ENCODE measurements around the gene GTF2IRD1.
"Not testable (repeated sequence)": the region's sequence is repeated elsewhere in the genome, so short reads cannot be mapped to it uniquely, and the experiment has no call there.

GTF2IRD1 gene

GRCh38 chr7:74489997-74490945 is 36.6 kb downstream of the GTF2IRD1 start:
- Histone ChIP-seq H3K36me3 (ENCODE audit: control insufficient read depth, insufficient read depth, low read length) (peaks cover 4% of the 10 kb centered on the region), H3K9me3 (ENCODE audit: control insufficient read depth, low read length) (no peaks in the 10 kb centered on the region), H3K27ac (ENCODE audit: insufficient read depth, low read depth, low read length, poor library complexity, severe bottlenecking) (no peak overlapping the region), H3K4me1 (ENCODE audit: control insufficient read depth, insufficient read depth, low read length) (peaks cover 3% of the 10 kb centered on the region), H3K4me3 (ENCODE audit: insufficient read depth, low read depth, low read length) (no peak overlapping the region), H3K27me3 (ENCODE audit: control insufficient read depth, insufficient read depth, low read length, poor library complexity, severe bottlenecking) (no peaks in the 10 kb centered on the region)
- WGBS, 2 experiments: 93 to 95% methylated on average over 19 of the region's 19 CpGs

GRCh38 chr7:74491490-74491889 is 37.8 kb downstream of the GTF2IRD1 start:
- H3K27ac ChIP-seq (ENCODE audit: insufficient read depth, low read depth, low read length, poor library complexity, severe bottlenecking); H3K36me3 ChIP-seq (ENCODE audit: control insufficient read depth, insufficient read depth, low read length); H3K4me3 ChIP-seq (ENCODE audit: insufficient read depth, low read depth, low read length); H3K27me3 ChIP-seq (ENCODE audit: control insufficient read depth, insufficient read depth, low read length, poor library complexity, severe bottlenecking); H3K4me1 ChIP-seq (ENCODE audit: control insufficient read depth, insufficient read depth, low read length); H3K9me3 ChIP-seq (ENCODE audit: control insufficient read depth, low read length): not testable (repeated sequence)
- WGBS, 2 experiments: 93 to 95% methylated on average over 2 of the region's 2 CpGs

DNA sequence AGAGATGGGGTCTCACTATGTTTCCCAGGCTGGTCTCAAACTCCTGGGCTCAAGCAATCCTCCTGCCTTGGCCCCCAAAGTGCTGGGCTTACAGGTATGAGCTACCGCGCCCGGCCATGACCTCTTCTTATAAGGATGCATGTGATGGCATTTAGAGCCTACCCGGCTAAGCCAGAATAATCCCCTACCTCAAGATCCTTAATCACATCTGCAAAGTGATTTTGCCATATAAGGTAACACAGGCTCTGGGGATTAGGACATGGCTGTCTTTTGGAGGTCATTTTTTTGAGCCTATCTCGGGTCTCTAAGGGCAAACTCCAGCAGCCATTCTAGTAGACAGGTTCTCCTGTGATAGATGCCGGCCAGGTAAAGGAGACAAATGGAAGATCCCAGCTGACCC is 39.6 kb downstream of the GTF2IRD1 start:
- WGBS, 2 experiments: 92 to 95% methylated on average over 6 of the region's 6 CpGs
- H3K4me3 ChIP-seq (ENCODE audit: insufficient read depth, low read depth, low read length): no peak overlapping the region
- H3K4me1 ChIP-seq (ENCODE audit: control insufficient read depth, insufficient read depth, low read length): peaks cover 9% of the 10 kb centered on the region
- peaks cover 4% of the 10 kb centered on the region for H3K36me3 ChIP-seq (ENCODE audit: control insufficient read depth, insufficient read depth, low read length)
- H3K27me3 ChIP-seq (ENCODE audit: control insufficient read depth, insufficient read depth, low read length, poor library complexity, severe bottlenecking): no peaks in the 10 kb centered on the region
- no peak overlapping the region for H3K27ac ChIP-seq (ENCODE audit: insufficient read depth, low read depth, low read length, poor library complexity, severe bottlenecking)
- no peaks in the 10 kb centered on the region for H3K9me3 ChIP-seq (ENCODE audit: control insufficient read depth, low read length)

DNA sequence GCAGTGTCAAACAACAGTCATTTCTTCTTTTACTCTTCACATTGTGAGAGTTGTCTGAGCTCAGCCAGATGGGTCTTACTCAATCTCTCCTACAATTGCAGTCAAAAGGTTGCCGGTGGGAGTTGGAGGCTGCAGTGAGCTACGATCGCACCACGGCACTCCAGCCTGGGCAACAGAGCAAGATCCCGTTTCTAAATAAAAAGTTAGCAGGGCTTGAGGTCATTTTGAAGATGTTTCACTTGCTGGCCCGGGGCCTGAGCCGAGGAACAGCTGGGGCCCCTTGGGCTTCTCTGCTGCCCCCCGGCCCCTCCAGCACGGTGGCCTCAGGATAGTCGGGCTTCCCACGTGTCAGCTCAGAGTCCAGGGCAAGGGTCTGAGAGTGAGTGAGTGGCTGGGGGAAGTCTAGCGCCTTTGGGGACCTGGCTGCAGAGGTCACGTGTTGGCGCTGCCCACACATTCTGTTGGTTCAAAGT is 40.4 kb downstream of the GTF2IRD1 start:
- 94 to 97% methylated on average over 14 of the region's 14 CpGs for WGBS, 2 experiments
- Histone ChIP-seq H3K36me3 (ENCODE audit: control insufficient read depth, insufficient read depth, low read length) (peaks cover 4% of the 10 kb centered on the region), H3K4me1 (ENCODE audit: control insufficient read depth, insufficient read depth, low read length) (peaks cover 9% of the 10 kb centered on the region)

DNA sequence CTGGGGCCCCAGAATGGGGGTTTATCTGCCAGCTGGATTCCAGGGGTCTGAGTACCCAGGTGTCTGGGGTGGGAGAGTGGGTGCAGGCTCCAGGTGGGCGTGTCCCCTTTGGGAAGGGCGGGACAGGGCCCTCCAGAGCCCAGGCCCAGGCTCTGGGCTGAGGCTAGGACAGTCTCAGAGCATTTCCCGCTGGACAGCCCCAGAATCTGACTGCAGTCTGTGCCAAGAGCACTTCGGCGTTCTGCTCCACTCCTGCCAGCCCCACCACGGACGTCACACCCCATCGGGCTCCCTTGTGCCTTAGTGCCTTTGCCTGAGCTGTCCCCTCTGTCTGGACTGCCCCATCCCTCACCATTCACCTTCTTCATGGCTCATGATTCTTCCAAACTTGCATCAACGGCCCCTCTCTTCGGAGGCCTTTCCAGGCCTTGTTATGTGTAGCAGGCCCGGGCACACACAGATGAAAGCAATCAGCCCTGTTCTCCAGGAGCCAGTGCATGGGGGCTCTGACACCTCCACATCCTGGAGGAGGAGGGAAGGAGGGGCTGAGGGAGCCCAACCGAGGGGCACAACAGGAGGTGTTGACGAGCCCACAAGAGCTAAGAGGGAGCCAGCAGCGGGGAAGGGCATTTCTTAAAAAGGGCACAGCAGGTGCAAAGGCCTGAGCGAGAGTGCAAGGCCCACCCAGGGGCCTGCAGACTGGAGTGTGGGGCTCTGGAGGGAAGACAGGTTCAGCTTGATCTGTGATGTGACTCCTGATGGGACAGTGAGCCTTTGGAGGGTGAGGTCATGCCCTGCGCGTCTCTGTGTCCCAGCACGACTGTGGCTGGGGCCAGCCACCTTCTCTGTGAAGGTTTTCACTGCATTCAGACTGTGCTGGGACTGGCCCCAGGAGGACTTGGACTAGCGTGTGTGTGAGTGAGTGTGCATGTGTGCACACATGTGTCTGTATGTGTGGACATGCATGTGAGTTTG is 41.7 kb downstream of the GTF2IRD1 start:
- peaks cover 9% of the 10 kb centered on the region for H3K4me1 ChIP-seq (ENCODE audit: control insufficient read depth, insufficient read depth, low read length)
- no peaks in the 10 kb centered on the region for H3K27me3 ChIP-seq (ENCODE audit: control insufficient read depth, insufficient read depth, low read length, poor library complexity, severe bottlenecking)
- H3K4me3 ChIP-seq (ENCODE audit: insufficient read depth, low read depth, low read length): no peak overlapping the region
- H3K36me3 ChIP-seq (ENCODE audit: control insufficient read depth, insufficient read depth, low read length): peaks cover 4% of the 10 kb centered on the region
- 80 to 83% methylated on average over 19 of the region's 19 CpGs for WGBS, 2 experiments
- H3K27ac ChIP-seq (ENCODE audit: insufficient read depth, low read depth, low read length, poor library complexity, severe bottlenecking): no peak overlapping the region
- H3K9me3 ChIP-seq (ENCODE audit: control insufficient read depth, low read length): no peaks in the 10 kb centered on the region

More for the DNA sequence above, 40.4 kb downstream of the GTF2IRD1 start:
- Histone ChIP-seq H3K27me3 (ENCODE audit: control insufficient read depth, insufficient read depth, low read length, poor library complexity, severe bottlenecking) (no peaks in the 10 kb centered on the region), H3K9me3 (ENCODE audit: control insufficient read depth, low read length) (no peaks in the 10 kb centered on the region), H3K4me3 (ENCODE audit: insufficient read depth, low read depth, low read length) (no peak overlapping the region), H3K27ac (ENCODE audit: insufficient read depth, low read depth, low read length, poor library complexity, severe bottlenecking) (no peak overlapping the region)

DNA sequence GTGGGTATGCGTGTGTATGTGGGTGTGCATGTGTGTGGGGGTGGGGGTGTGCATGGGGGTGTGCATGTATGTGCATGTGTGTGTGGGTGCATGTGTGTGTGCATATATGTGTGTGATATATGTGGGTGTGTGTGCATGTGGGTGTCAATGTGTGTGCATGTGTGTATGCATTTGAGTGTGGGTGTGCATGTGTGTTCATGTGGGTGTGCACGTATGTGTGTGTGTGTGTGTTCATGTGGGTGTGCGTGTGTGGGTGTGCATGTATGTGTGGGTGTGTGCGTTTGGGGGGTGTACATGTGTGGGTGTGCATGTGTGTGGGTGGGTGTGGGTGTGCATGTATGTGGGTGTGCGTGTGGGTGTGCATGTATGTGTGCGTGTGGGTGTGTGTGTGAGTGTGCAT is 42.6 kb downstream of the GTF2IRD1 start:
- Histone ChIP-seq H3K27me3 (ENCODE audit: control insufficient read depth, insufficient read depth, low read length, poor library complexity, severe bottlenecking) (no peaks in the 10 kb centered on the region), H3K4me3 (ENCODE audit: insufficient read depth, low read depth, low read length) (no peak overlapping the region), H3K9me3 (ENCODE audit: control insufficient read depth, low read length) (no peaks in the 10 kb centered on the region), H3K27ac (ENCODE audit: insufficient read depth, low read depth, low read length, poor library complexity, severe bottlenecking) (no peak overlapping the region), H3K4me1 (ENCODE audit: control insufficient read depth, insufficient read depth, low read length) (peaks cover 9% of the 10 kb centered on the region), H3K36me3 (ENCODE audit: control insufficient read depth, insufficient read depth, low read length) (peaks cover 4% of the 10 kb centered on the region)
- 96 to 97% methylated on average over 6 of the region's 6 CpGs for WGBS, 2 experiments

DNA sequence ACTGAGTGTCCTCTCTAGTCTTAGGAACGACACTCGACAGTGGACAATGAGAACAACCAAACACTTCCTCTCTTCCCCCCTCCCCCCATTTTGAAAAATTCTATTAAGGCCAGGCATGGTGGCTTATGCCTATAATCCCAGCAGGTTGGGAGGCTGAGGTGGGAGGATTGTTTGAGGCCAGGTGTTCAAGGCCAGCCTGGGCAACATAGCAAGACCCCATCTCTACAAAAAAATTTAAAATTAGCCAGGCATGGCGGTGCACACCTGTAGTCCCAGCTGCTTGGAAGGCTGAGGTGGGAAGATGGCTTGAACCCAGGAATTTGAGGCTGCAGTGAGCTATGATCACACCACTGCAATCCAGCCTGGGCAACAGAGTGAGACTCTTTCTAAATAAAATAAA is 43.1 kb downstream of the GTF2IRD1 start:
- WGBS, 2 experiments: 88 to 91% methylated on average over 3 of the region's 3 CpGs
- not testable (repeated sequence) for H3K27me3 ChIP-seq (ENCODE audit: control insufficient read depth, insufficient read depth, low read length, poor library complexity, severe bottlenecking); H3K9me3 ChIP-seq (ENCODE audit: control insufficient read depth, low read length); H3K36me3 ChIP-seq (ENCODE audit: control insufficient read depth, insufficient read depth, low read length); H3K4me3 ChIP-seq (ENCODE audit: insufficient read depth, low read depth, low read length); H3K4me1 ChIP-seq (ENCODE audit: control insufficient read depth, insufficient read depth, low read length); H3K27ac ChIP-seq (ENCODE audit: insufficient read depth, low read depth, low read length, poor library complexity, severe bottlenecking)

GRCh38 chr7:74498354-74498753 is 44.6 kb downstream of the GTF2IRD1 start:
- Histone ChIP-seq H3K9me3 (ENCODE audit: control insufficient read depth, low read length) (no peaks in the 10 kb centered on the region), H3K36me3 (ENCODE audit: control insufficient read depth, insufficient read depth, low read length) (no peaks in the 10 kb centered on the region), H3K4me1 (ENCODE audit: control insufficient read depth, insufficient read depth, low read length) (peaks cover 9% of the 10 kb centered on the region), H3K27ac (ENCODE audit: insufficient read depth, low read depth, low read length, poor library complexity, severe bottlenecking) (no peak overlapping the region), H3K4me3 (ENCODE audit: insufficient read depth, low read depth, low read length) (no peak overlapping the region), H3K27me3 (ENCODE audit: control insufficient read depth, insufficient read depth, low read length, poor library complexity, severe bottlenecking) (no peaks in the 10 kb centered on the region)
- 72 to 89% methylated on average over 4 of the region's 4 CpGs for WGBS, 2 experiments

DNA sequence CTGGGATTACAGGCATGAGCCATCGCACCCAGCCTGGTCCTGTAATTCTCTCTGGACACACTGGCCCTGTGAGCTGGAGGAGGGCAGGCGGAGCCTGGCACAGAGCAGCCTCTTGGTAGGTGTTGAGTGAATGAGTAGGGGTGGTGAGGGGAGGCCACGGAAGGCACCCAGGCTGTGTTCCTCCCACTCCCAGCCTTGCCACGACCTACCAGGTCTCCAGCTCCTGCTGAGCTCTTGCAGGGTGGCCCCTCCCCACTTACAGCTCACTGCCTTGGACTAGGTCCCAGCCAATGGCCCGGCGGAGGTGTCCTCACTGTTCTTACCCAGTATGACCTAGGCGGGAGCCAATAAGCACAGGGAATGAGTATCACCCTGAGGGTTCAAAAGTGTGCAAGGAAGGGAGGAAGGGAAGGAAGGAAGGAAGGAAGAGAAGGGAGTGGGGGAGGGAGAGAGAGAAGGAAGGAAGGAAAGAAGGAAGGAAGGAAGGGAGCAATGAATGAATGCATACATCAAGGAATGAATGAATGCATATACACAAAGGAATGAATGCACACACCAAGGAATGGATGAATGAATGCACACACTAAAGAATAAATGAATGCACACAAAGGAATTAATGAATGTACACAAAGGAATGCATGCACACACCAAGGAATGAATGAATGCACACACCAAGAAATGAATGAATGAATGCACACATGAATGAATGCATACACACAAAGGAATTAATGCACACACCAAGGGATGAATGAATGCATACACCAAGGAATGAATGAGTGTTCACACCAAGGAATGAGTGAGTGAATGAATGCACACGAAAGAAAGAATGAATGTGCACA is 45.5 kb downstream of the GTF2IRD1 start:
- H3K27ac ChIP-seq (ENCODE audit: insufficient read depth, low read depth, low read length, poor library complexity, severe bottlenecking): no peak overlapping the region
- no peak overlapping the region for H3K4me3 ChIP-seq (ENCODE audit: insufficient read depth, low read depth, low read length)
- 91 to 94% methylated on average over 8 of the region's 8 CpGs for WGBS, 2 experiments
- no peaks in the 10 kb centered on the region for H3K36me3 ChIP-seq (ENCODE audit: control insufficient read depth, insufficient read depth, low read length)
- no peaks in the 10 kb centered on the region for H3K27me3 ChIP-seq (ENCODE audit: control insufficient read depth, insufficient read depth, low read length, poor library complexity, severe bottlenecking)
- no peaks in the 10 kb centered on the region for H3K9me3 ChIP-seq (ENCODE audit: control insufficient read depth, low read length)
- peaks cover 9% of the 10 kb centered on the region for H3K4me1 ChIP-seq (ENCODE audit: control insufficient read depth, insufficient read depth, low read length)

All from ectodermal cell (in vitro differentiated cells).